GM19193 (cell line): ENCODE measurements around the gene REPIN1.

Experiments used
- POLR2A ChIP-seq: IDR thresholded peaks from 4 replicates; pipeline ENCODE4 v1.6.1; 2011; ENCODE audit not compliant: insufficient read depth, insufficient read length; ENCODE audit errors: extremely low read depth

REPIN1 gene

GRCh38 chr7:150384406-150385301 is 16.0 kb downstream of the REPIN1 start:
- no peak for TF ChIP-seq POLR2A

- TF ChIP-seq POLR2A: no peak
These were observed 16.7 kb downstream of the REPIN1 start for GRCh38 chr7:150385302-150385723.

GRCh38 chr7:150388306-150388705 is 19.7 kb downstream of the REPIN1 start:
- TF ChIP-seq POLR2A: no peak

GRCh38 chr7:150388709-150389531 is 20.3 kb downstream of the REPIN1 start:
- no peak for TF ChIP-seq POLR2A

GRCh38 chr7:150389532-150389816 is 20.9 kb downstream of the REPIN1 start:
- no peak for TF ChIP-seq POLR2A

GRCh38 chr7:150390205-150390604 is 21.6 kb downstream of the REPIN1 start:
- TF ChIP-seq POLR2A: no peak

- no peak for TF ChIP-seq POLR2A
These were observed 24.7 kb downstream of the REPIN1 start for GRCh38 chr7:150393325-150393724.

- TF ChIP-seq POLR2A: no peak
These were observed 27.8 kb downstream of the REPIN1 start for GRCh38 chr7:150396426-150396825.

- TF ChIP-seq POLR2A: no peak
These were observed 28.2 kb downstream of the REPIN1 start for GRCh38 chr7:150396851-150397260.

GRCh38 chr7:150397346-150398107 is 28.9 kb downstream of the REPIN1 start:
- no peak for TF ChIP-seq POLR2A

- no peak for TF ChIP-seq POLR2A
These were observed 29.7 kb downstream of the REPIN1 start for GRCh38 chr7:150398108-150398964.

GRCh38 chr7:150398965-150399320 is 30.3 kb downstream of the REPIN1 start:
- no peak for TF ChIP-seq POLR2A

- no peak for TF ChIP-seq POLR2A
These were observed 30.9 kb downstream of the REPIN1 start for GRCh38 chr7:150399421-150400007.
